ENCODE data around the gene OMD.

- TF ChIP-seq POLR2AphosphoS5 (IDR thresholded peaks at IDR 0.05) (no peak), POLR2A (IDR thresholded peaks at IDR 0.05; ENCODE audit: low read depth) (no peak)
- TF ChIP-seq, protein P1, sequence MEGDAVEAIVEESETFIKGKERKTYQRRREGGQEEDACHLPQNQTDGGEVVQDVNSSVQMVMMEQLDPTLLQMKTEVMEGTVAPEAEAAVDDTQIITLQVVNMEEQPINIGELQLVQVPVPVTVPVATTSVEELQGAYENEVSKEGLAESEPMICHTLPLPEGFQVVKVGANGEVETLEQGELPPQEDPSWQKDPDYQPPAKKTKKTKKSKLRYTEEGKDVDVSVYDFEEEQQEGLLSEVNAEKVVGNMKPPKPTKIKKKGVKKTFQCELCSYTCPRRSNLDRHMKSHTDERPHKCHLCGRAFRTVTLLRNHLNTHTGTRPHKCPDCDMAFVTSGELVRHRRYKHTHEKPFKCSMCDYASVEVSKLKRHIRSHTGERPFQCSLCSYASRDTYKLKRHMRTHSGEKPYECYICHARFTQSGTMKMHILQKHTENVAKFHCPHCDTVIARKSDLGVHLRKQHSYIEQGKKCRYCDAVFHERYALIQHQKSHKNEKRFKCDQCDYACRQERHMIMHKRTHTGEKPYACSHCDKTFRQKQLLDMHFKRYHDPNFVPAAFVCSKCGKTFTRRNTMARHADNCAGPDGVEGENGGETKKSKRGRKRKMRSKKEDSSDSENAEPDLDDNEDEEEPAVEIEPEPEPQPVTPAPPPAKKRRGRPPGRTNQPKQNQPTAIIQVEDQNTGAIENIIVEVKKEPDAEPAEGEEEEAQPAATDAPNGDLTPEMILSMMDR (IDR thresholded peaks at IDR 0.05), result peak; percentile 41 to 52 (median 49)
Measured at GRCh38 chr9:92438900-92439526, 14.7 kb upstream of the OMD start.
